Retinal pigment epithelial cell (primary cell): ENCODE measurements around the gene CYP2B6.

Source experiments
- DNase-seq: peaks from one replicate; pipeline ENCODE4 v3.0.0-alpha.2; 2010; ENCODE audit warnings: low read depth
- H3K4me3 ChIP-seq: 2 replicates; pipeline ENCODE4 v1.5.1; 2011; ENCODE audit warnings: mild to moderate bottlenecking, low read length, control low read depth, moderate library complexity
- CTCF ChIP-seq: conservative IDR thresholded peaks from 2 replicates; pipeline ENCODE4 v1.5.1; 2011; ENCODE audit warnings: low read depth, low read length, control low read depth, inconsistent platforms

CYP2B6 gene

GRCh38 chr19:41064974-41065569, 74.0 kb downstream of the CYP2B6 start:
- no peak overlapping the region for H3K4me3 ChIP-seq
- TF ChIP-seq CTCF = no peak
- DNase-seq = no peak
